Common myeloid progenitor, CD34-positive (primary cell): ENCODE data around the gene OPCML.

Source experiments
- CTCF ChIA-PET: fragments of 350-600 bp; sonication (Branson Sonifier 250); formaldehyde crosslinking; loops from one replicate; lab custom pipeline; 2021; ENCODE audit warnings: antibody characterized with exemption; lab: Charles Lee
- POLR2A ChIA-PET: fragments of 350-600 bp; sonication (Branson Sonifier 250); formaldehyde crosslinking; loops from one replicate; lab custom pipeline; 2021; ENCODE audit warnings: antibody characterized with exemption; lab: Charles Lee
- DNase-seq, 3 donors: peaks; one replicate each; pipeline versions ENCODE4 v3.0.0 to v3.0.0-alpha.2; 2013
- H3K27ac ChIP-seq, 2 experiments: 1 replicate in 1 of 2; 2 replicates in 1 of 2; pipeline ENCODE4 v1.7.0; 2013; ENCODE audit warnings: inconsistent platforms in 2 of 2, low read length in 2 of 2, mild to moderate bottlenecking in 2 of 2, low read depth in 1 of 2, moderate library complexity in 1 of 2; ENCODE audit not compliant: severe bottlenecking in 2 of 2, insufficient read depth in 1 of 2, poor library complexity in 1 of 2
- H3K27me3 ChIP-seq, 5 experiments: replicated peaks in 2 of 5; 1 replicate in 3 of 5; 2 replicates in 2 of 5; pipeline versions ENCODE4 v1.6.1 to v1.7.0; 2013; ENCODE audit warnings: low read length in 4 of 5, mild to moderate bottlenecking in 2 of 5, moderate library complexity in 2 of 5, inconsistent platforms in 1 of 5; ENCODE audit not compliant: insufficient read depth in 5 of 5, control insufficient read depth in 4 of 5
- H3K36me3 ChIP-seq, 4 experiments: 1 replicate in 2 of 4; 2 replicates in 2 of 4; pipeline versions ENCODE4 v1.6.1 to v1.7.0; 2013; ENCODE audit warnings: low read length in 3 of 4, control low read depth in 1 of 4, mild to moderate bottlenecking in 1 of 4; ENCODE audit not compliant: control insufficient read depth in 4 of 4, insufficient read depth in 4 of 4
- H3K4me1 ChIP-seq, 4 experiments: 1 replicate in 3 of 4; 2 replicates in 1 of 4; pipeline versions ENCODE4 v1.6.1 to v1.7.1; 2013; ENCODE audit warnings: low read length in 3 of 4, mild to moderate bottlenecking in 3 of 4, control low read depth in 1 of 4, inconsistent platforms in 1 of 4, moderate library complexity in 1 of 4; ENCODE audit not compliant: control insufficient read depth in 4 of 4, insufficient read depth in 4 of 4; ENCODE audit errors: control extremely low read depth in 1 of 4
- H3K4me3 ChIP-seq, 7 experiments: 1 replicate in 4 of 7; 2 replicates in 3 of 7; pipeline versions ENCODE4 v1.5.1 to v1.7.0; 2013; ENCODE audit warnings: mild to moderate bottlenecking in 7 of 7, low read length in 6 of 7, moderate library complexity in 6 of 7, inconsistent platforms in 2 of 7, low read depth in 2 of 7, control low read depth in 1 of 7; ENCODE audit not compliant: insufficient read depth in 4 of 7, control insufficient read depth in 1 of 7; ENCODE audit errors: extremely low read depth in 1 of 7
- H3K9me3 ChIP-seq, 5 experiments: 1 replicate in 4 of 5; 2 replicates in 1 of 5; pipeline versions ENCODE4 v1.6.1 to v1.7.1; 2013; ENCODE audit warnings: low read length in 4 of 5, mild to moderate bottlenecking in 2 of 5, inconsistent platforms in 1 of 5, low read depth in 1 of 5, moderate library complexity in 1 of 5; ENCODE audit not compliant: control insufficient read depth in 4 of 5, insufficient read depth in 2 of 5; ENCODE audit errors: control extremely low read depth in 1 of 5
- WGBS: methylation state at CpG from one replicate; pipeline ENCODE4 v1.1.5; 2013; ENCODE audit not compliant: insufficient coverage; 5-methylcytosine and 5-hydroxymethylcytosine counted together

OPCML gene

GRCh38 chr11:132821499-132821898, 710.8 kb downstream of the OPCML start:
- POLR2A ChIA-PET: no interaction called here
- no peaks in the 10 kb centered on the region for H3K27me3 ChIP-seq
- H3K4me3 ChIP-seq: no peak overlapping the region
- CTCF ChIA-PET: no interaction called here
- peaks cover 0 to 3% (median 0%) of the 10 kb centered on the region in 5 experiments for H3K9me3 ChIP-seq
- H3K4me1 ChIP-seq: no peaks in the 10 kb centered on the region
- 76% methylated on average over 3 of the region's 4 CpGs for WGBS
- no peak for DNase-seq
- H3K27ac ChIP-seq: no peak overlapping the region
- no peaks in the 10 kb centered on the region for H3K36me3 ChIP-seq

- no peaks in the 10 kb centered on the region for H3K4me1 ChIP-seq
- H3K27me3 ChIP-seq: no peaks in the 10 kb centered on the region
- no peaks in the 10 kb centered on the region for H3K36me3 ChIP-seq
- peaks cover 0 to 1% (median 0%) of the 10 kb centered on the region in 5 experiments for H3K9me3 ChIP-seq
- POLR2A ChIA-PET: no interaction called here
- no peak overlapping the region for H3K4me3 ChIP-seq
- CTCF ChIA-PET: no interaction called here
- no peak for DNase-seq
- WGBS: 64% methylated on average over 1 of the region's 1 CpG
- no peak overlapping the region for H3K27ac ChIP-seq
Observed at GRCh38 chr11:132821014-132821413, 711.3 kb downstream of the OPCML start.

GRCh38 chr11:132818951-132819350, 713.4 kb downstream of the OPCML start:
- CTCF ChIA-PET: no interaction called here
- WGBS: no CpG with 5 or more reads among the region's 1 CpG

GRCh38 chr11:132817387-132817786, 714.9 kb downstream of the OPCML start:
- no peak for DNase-seq
- no CpG with 5 or more reads among the region's 1 CpG for WGBS
- H3K27ac ChIP-seq: no peak overlapping the region
- H3K9me3 ChIP-seq: no peaks in the 10 kb centered on the region
- H3K27me3 ChIP-seq: no peaks in the 10 kb centered on the region
- POLR2A ChIA-PET: no interaction called here
- no peaks in the 10 kb centered on the region for H3K36me3 ChIP-seq
- H3K4me1 ChIP-seq: no peaks in the 10 kb centered on the region
- CTCF ChIA-PET: no interaction called here
- H3K4me3 ChIP-seq: no peak overlapping the region

More at GRCh38 chr11:132818951-132819350, 713.4 kb downstream of the OPCML start:
- Histone ChIP-seq H3K27me3 (no peaks in the 10 kb centered on the region), H3K9me3 (no peaks in the 10 kb centered on the region), H3K4me1 (no peaks in the 10 kb centered on the region), H3K4me3 (no peak overlapping the region), H3K36me3 (no peaks in the 10 kb centered on the region), H3K27ac (no peak overlapping the region)
- DNase-seq: no peak
- POLR2A ChIA-PET: no interaction called here

GRCh38 chr11:132814410-132814809, 717.9 kb downstream of the OPCML start:
- ChIA-PET CTCF (no interaction called here), POLR2A (no interaction called here)
- Histone ChIP-seq H3K36me3 (no peaks in the 10 kb centered on the region), H3K4me1 (no peaks in the 10 kb centered on the region), H3K9me3 (no peaks in the 10 kb centered on the region), H3K27me3 (no peaks in the 10 kb centered on the region), H3K4me3 (no peak overlapping the region), H3K27ac (no peak overlapping the region)
- DNase-seq: no peak
- no CpG with 5 or more reads among the region's 2 CpGs for WGBS

- no peaks in the 10 kb centered on the region for H3K27me3 ChIP-seq
- ChIA-PET POLR2A (no interaction called here), CTCF (no interaction called here)
- no peak overlapping the region for H3K27ac ChIP-seq
- no peak overlapping the region for H3K4me3 ChIP-seq
- H3K36me3 ChIP-seq: no peaks in the 10 kb centered on the region
- no peak for DNase-seq
- H3K4me1 ChIP-seq: no peaks in the 10 kb centered on the region
- no peaks in the 10 kb centered on the region for H3K9me3 ChIP-seq
- 71% methylated on average over 1 of the region's 6 CpGs for WGBS
Observed at GRCh38 chr11:132811649-132812048, 720.7 kb downstream of the OPCML start.

- Histone ChIP-seq H3K27ac (no peak overlapping the region), H3K4me1 (no peaks in the 10 kb centered on the region), H3K27me3 (no peaks in the 10 kb centered on the region), H3K36me3 (no peaks in the 10 kb centered on the region), H3K4me3 (no peak overlapping the region), H3K9me3 (no peaks in the 10 kb centered on the region)
- 50% methylated on average over 1 of the region's 6 CpGs for WGBS
- POLR2A ChIA-PET: no interaction called here
- CTCF ChIA-PET: no interaction called here
- no peak for DNase-seq
Observed at GRCh38 chr11:132809070-132809469, 723.2 kb downstream of the OPCML start.
